Endothelial cell (in vitro differentiated cells): ENCODE results near the gene NKX2-4. TPM values are rescaled to one million over a fixed set of nuclear protein-coding genes. Genes with fewer than 3 reads are reported as not detected.

Experiments
- DNase-seq: peaks from one replicate; pipeline ENCODE4 v3.0.0; 2021; ENCODE audit warnings: low spot score
- H3K27ac Mint-ChIP-seq: one replicate; pipeline ENCODE4 v1.8.0; 2021; ENCODE audit warnings: mixed read lengths, inconsistent platforms; ENCODE audit not compliant: unreplicated experiment
- H3K27me3 Mint-ChIP-seq: one replicate; pipeline ENCODE4 v1.8.0; 2021; ENCODE audit warnings: mild to moderate bottlenecking, moderate library complexity, mixed read lengths, inconsistent platforms; ENCODE audit not compliant: unreplicated experiment
- H3K36me3 Mint-ChIP-seq: one replicate; pipeline ENCODE4 v1.8.0; 2021; ENCODE audit warnings: mild to moderate bottlenecking, low read depth, mixed read lengths, inconsistent platforms; ENCODE audit not compliant: unreplicated experiment
- H3K4me1 Mint-ChIP-seq: one replicate; pipeline ENCODE4 v1.8.0; 2021; ENCODE audit warnings: mild to moderate bottlenecking, mixed read lengths, inconsistent platforms; ENCODE audit not compliant: unreplicated experiment
- H3K4me3 Mint-ChIP-seq: one replicate; pipeline ENCODE4 v1.8.0; 2021; ENCODE audit warnings: mild to moderate bottlenecking, mixed read lengths, inconsistent platforms; ENCODE audit not compliant: unreplicated experiment
- H3K9me3 Mint-ChIP-seq: one replicate; pipeline ENCODE4 v1.8.0; 2021; ENCODE audit warnings: mixed read lengths, inconsistent platforms; ENCODE audit not compliant: unreplicated experiment
- CTCF ChIP-seq: fragments of 200-600 bp; sonication (generic); IDR thresholded peaks from one replicate; pipeline ENCODE4 v1.5.0; 2021; ENCODE audit warnings: antibody characterized with exemption; ENCODE audit not compliant: unreplicated experiment
- total RNA-seq: library from RNA; stranded (reverse); fragmentation: NEBNext Ultra II Directional; extraction: Animal tissue kit (Norgen Biotek cat#: 25700); gene quantifications from one replicate; pipeline ENCODE4 v1.2.1, GENCODE V29; 2021; ENCODE audit not compliant: unreplicated experiment

Gene NKX2-4
- total RNA-seq, 1 donor from 2014 or later, result not detected

- Mint-ChIP-seq H3K4me1 (peaks cover 2% of the 10 kb centered on the region), H3K27ac (no peak overlapping the region), H3K4me3 (no peak overlapping the region), H3K27me3 (peaks cover 11% of the 10 kb centered on the region), H3K9me3 (no peaks in the 10 kb centered on the region), H3K36me3 (no peaks in the 10 kb centered on the region)
- DNase-seq, result no peak
- TF ChIP-seq CTCF, result no peak
Measured at GRCh38 chr20:21398109-21399004, 1.0 kb upstream of the NKX2-4 start.

GRCh38 chr20:21396599-21397340 lies 556 bp downstream of the NKX2-4 start:
- TF ChIP-seq CTCF, result no peak
- DNase-seq, result peak; percentile 33
- Mint-ChIP-seq H3K27ac (no peak overlapping the region), H3K36me3 (no peaks in the 10 kb centered on the region), H3K4me3 (no peak overlapping the region), H3K9me3 (no peaks in the 10 kb centered on the region), H3K27me3 (peaks cover 17% of the 10 kb centered on the region), H3K4me1 (peaks cover 4% of the 10 kb centered on the region)

DNA sequence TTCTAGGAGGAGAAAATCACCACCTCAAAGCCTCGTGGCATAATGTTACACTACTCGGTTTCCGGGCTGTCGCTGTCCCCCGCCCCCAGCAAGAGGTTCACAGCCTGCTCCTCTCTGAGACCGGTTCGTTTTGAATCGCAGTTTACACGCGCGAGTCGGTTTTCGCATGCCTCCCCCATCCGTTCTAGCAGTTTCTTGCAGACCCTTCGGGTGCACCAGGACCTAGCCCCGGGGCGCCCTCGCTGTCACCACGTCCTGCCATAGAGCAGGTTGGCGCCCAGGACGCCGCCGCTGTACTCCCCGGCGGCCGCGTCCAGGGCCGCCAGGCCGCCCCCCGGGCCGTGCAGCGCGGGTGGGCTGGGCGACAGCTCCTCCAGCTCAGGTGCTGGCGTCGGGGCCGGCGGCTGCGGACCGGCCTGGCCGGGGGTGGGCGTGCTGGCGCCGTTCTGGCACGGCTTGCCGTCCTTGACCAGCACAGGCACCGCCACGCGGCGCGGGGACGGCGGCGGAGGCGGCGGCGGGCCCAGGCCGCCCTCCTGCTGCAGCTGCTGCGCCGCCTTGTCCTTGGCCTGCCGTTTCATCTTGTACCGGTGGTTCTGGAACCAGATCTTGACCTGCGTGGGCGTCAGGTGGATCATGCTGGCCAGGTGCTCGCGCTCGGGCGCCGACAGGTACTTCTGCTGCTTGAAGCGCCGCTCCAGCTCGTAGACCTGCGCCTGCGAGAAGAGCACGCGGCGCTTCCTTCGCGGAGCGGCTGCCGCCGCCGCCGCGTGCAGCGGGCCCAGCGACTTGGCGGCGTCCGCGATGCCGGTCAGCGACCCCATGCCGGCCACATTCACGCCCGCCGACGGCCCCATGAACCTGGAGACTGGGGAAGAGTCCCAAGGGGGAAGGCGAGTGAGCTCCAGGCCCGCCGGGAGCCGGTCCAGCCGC lies 1.4 kb downstream of the NKX2-4 start:
- Mint-ChIP-seq H3K9me3 (no peaks in the 10 kb centered on the region), H3K4me1 (peaks cover 9% of the 10 kb centered on the region), H3K27me3 (peaks cover 22% of the 10 kb centered on the region), H3K36me3 (no peaks in the 10 kb centered on the region), H3K27ac (no peak overlapping the region), H3K4me3 (no peak overlapping the region)
- DNase-seq, result peak; percentile 42
- TF ChIP-seq CTCF, result no peak

DNA sequence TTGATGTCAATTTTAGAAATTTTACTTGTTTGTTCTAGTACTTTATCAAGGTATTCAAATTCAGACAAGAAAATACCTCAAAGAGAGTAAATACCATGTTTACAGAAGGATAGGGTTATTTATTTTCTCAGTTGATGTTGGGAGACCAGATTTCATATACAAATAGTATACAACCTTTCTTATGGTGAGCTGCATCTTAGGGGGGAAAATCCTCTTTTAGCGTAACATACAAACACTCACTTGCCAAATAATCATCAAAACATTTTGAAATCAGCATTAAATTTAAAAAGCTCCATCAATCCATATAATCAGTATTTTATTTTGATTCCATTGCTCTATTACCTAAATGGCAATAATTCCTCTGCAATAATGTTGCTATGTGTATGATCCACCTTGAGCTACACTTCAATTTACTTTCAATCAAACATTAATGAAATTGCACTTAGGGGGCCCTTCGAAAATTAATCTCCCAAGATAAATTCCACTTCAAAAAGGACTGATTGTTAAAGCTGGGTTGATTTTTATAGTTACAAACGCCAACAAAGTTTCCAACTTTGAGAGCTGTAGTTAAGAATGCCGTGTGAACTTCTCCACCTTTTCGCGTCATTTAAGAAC lies 2.2 kb downstream of the NKX2-4 start:
- H3K4me1 Mint-ChIP-seq, result peaks cover 9% of the 10 kb centered on the region
- DNase-seq, result no peak
- no peak overlapping the region for H3K27ac Mint-ChIP-seq
- no peaks in the 10 kb centered on the region for H3K9me3 Mint-ChIP-seq
- no peak overlapping the region for H3K4me3 Mint-ChIP-seq
- peaks cover 27% of the 10 kb centered on the region for H3K27me3 Mint-ChIP-seq
- TF ChIP-seq CTCF, result no peak
- no peaks in the 10 kb centered on the region for H3K36me3 Mint-ChIP-seq
